Measurements from ENCODE around the gene WDR5. TPM values are rescaled to one million over a fixed set of nuclear protein-coding genes. Genes with fewer than 3 reads are reported as not detected.
"Not testable (repeated sequence)": the region's sequence is repeated elsewhere in the genome, so short reads cannot be mapped to it uniquely, and the experiment has no call there.

Gene WDR5
- 17.7 TPM for total RNA-seq
- long read RNA-seq, transcript WDR5-201 (14 exons, 3,151 nt) = major isoform, 9 of 16 reads
- long read RNA-seq, partial matches to known transcripts = 1 of 16 reads
- long read RNA-seq, other reads (novel, unspliced or antisense) = 6 of 16 reads

DNA sequence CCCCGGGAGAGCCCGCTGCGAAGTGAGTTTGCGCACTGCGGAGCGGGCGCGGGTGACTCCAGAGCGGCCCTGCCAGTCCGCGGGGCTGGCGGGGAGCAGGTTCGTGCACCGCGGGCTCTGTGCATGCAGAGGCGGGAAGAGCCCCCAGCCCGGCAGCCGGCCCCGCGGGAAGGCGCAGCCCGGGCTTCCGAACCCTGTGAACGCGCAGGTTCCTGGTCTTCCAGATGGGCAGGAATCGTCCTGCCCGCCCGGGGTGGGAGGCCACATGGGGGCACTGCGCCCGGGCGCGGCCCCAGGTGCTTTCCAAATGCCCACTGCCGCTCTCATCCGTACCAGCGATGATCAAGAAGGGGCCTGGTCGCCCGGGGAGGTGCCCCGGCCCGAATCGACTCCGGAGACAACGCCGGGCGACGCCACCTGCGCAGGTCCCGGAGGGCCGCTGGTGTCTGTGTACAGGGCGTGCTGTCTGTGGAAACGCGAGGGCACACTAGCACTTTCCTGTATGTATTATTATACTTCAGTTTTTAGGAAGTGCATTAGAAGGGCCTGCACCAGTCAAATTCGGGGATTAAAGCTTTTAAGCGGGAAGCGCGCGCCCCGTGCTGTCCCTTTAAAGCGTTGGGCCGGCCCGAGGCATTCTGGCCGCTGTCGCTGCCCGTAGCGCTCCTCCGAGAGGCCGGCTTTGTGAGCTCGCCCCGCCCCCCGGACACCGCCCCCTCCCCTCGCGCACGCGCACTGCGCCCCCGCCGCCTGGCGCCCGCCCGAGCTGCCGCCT lies at the start of gene WDR5:
Gene WDR5, plus strand, starts transcription at position 740 of the 775 bp plus-strand sequence. CDS start 3,796 bp downstream, outside the sequence.
- intact Hi-C loops (cut with micrococcal nuclease) = no loop called here
- peaks cover 62% of the 10 kb centered on the region for H3K4me1 ChIP-seq
- H3K4me3 ChIP-seq = peak within 1 kb of the TSS; percentile 99
- peaks cover 8% of the 10 kb centered on the region for H3K36me3 ChIP-seq
- no peaks in the 10 kb centered on the region for H3K9me3 ChIP-seq (replicated peaks)
- H3K27me3 ChIP-seq (ENCODE audit: low read depth) = no peaks in the 10 kb centered on the region
- peak; percentile 94 for DNase-seq
- H3K27ac ChIP-seq (replicated peaks) = peak within 1 kb of the TSS; percentile 97
- TF ChIP-seq, protein P1, sequence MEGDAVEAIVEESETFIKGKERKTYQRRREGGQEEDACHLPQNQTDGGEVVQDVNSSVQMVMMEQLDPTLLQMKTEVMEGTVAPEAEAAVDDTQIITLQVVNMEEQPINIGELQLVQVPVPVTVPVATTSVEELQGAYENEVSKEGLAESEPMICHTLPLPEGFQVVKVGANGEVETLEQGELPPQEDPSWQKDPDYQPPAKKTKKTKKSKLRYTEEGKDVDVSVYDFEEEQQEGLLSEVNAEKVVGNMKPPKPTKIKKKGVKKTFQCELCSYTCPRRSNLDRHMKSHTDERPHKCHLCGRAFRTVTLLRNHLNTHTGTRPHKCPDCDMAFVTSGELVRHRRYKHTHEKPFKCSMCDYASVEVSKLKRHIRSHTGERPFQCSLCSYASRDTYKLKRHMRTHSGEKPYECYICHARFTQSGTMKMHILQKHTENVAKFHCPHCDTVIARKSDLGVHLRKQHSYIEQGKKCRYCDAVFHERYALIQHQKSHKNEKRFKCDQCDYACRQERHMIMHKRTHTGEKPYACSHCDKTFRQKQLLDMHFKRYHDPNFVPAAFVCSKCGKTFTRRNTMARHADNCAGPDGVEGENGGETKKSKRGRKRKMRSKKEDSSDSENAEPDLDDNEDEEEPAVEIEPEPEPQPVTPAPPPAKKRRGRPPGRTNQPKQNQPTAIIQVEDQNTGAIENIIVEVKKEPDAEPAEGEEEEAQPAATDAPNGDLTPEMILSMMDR (IDR thresholded peaks at IDR 0.05; ENCODE audit: borderline replicate concordance) = peak; percentile 37

DNA sequence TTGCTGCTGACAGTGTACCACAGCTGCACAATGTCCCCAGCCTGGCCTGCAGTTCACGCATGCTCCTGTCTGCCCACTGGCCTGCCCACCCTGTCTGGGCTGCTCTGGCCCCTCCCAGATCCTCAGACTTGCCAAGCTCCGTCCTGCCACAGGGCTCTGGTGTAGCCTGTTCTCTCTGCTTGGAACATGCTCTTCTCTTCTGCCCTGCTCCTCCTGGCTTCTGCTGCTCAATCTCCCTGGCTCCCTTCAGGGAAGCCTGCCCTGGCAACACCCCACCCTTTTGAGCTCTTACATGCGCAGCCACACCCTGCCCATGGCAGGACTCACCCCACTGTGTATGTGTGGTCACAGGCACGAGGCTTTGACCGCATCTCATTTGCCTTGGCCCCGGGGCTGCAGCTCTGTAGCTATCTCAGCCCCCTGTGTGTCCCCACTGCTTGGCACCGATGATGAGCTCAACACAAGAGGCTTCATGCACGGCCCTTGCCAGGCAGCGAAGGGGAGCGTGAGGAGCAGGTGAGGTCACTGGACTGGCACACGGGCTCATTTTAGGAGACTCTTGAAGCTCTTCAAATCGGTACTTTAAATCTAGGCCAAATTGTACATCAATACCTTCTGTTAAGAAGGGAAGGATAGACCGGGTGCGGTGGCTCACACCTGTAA lies 47.7 kb upstream of the WDR5 start:
- Histone ChIP-seq H3K4me3 (no peak overlapping the region), H3K9me3 (replicated peaks) (peaks cover 22% of the 10 kb centered on the region), H3K27me3 (ENCODE audit: low read depth) (peaks cover 22% of the 10 kb centered on the region), H3K4me1 (no peaks in the 10 kb centered on the region), H3K36me3 (no peaks in the 10 kb centered on the region), H3K27ac (replicated peaks) (no peak overlapping the region)
- TF ChIP-seq, protein P1 (IDR thresholded peaks at IDR 0.05; ENCODE audit: borderline replicate concordance) = no peak
- no peak for DNase-seq
- intact Hi-C loops (cut with micrococcal nuclease) = no loop called here

DNA sequence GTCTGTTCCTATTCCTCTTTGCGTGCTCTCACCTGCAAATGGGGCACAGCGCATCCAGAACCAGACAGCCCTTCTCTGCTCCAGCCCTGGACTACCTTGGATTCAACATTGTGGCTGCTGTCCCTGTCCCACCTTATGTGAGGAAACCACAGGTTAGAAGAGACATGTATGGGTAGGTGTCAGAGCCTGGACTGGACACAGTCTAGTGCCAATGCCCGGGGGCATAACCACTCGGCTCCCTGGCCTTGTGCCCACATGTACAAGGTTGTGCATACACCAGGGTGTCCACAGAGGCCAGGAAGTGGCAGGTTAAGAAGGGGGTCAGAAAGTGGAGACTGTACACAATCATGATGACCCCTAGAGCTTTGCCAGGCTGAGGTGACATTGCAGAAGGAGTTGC lies 45.9 kb upstream of the WDR5 start:
- Histone ChIP-seq H3K36me3 (no peaks in the 10 kb centered on the region), H3K9me3 (replicated peaks) (peaks cover 22% of the 10 kb centered on the region), H3K4me1 (no peaks in the 10 kb centered on the region), H3K27ac (replicated peaks) (no peak overlapping the region), H3K4me3 (no peak overlapping the region), H3K27me3 (ENCODE audit: low read depth) (peaks cover 37% of the 10 kb centered on the region)
- no peak for DNase-seq
- TF ChIP-seq, protein P1 (IDR thresholded peaks at IDR 0.05; ENCODE audit: borderline replicate concordance) = no peak
- intact Hi-C loops (cut with micrococcal nuclease) = no loop called here

DNA sequence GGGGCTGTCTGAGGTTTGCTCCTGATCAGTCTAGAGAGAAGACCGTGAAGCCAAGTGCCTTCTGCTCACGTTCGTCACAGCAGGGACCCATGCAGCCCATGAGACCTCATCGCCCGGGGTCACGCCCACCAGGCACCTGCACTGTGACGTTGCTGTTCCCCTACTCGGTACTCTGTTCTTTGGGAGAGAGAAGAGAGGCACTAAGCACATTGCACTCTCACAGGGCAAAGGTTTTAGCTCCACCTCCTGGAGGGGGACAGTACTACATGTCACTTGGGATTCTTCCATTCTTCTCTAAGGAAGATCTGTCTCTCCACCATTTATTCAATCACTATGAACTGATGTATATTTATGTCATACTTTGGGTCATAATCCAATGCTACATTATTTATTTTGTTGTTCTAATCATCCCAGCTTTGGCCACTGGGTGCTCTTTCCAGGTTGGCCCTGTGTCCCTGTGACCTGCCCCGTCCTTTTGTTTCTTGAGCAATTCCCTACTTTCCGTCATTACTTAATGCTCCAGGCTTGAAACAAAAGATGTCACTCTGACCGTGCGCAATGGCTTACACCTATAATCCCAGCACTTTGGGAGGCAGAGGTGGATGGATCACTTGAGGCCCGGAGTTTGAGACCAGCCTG lies 36.6 kb upstream of the WDR5 start:
- intact Hi-C loops (cut with micrococcal nuclease) = no loop called here
- peaks cover 50% of the 10 kb centered on the region for H3K27me3 ChIP-seq (ENCODE audit: low read depth)
- H3K36me3 ChIP-seq = no peaks in the 10 kb centered on the region
- DNase-seq = no peak
- no peak overlapping the region for H3K27ac ChIP-seq (replicated peaks)
- H3K4me1 ChIP-seq = no peaks in the 10 kb centered on the region
- TF ChIP-seq, protein P1 (IDR thresholded peaks at IDR 0.05; ENCODE audit: borderline replicate concordance) = peak; percentile 73
- H3K9me3 ChIP-seq (replicated peaks) = no peaks in the 10 kb centered on the region
- no peak overlapping the region for H3K4me3 ChIP-seq

DNA sequence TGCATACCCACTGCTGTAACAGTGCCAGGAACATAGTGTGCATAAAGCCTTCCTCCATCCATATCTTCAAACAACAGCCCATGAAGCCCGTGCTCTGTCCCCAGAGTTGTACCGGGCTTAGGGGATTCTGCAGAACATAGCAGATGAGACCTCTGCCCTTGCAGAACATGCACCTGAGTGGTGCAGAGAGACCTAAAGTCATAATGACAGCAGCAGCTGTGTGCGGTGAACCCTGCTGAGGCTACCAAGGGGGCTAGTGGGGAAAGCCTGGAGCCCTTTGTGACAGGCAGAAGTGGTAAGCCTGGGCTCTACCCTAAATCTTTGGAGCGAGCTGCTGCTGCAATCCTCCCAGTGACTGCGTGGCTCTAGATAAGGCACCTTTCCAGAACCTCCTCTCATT lies 35.8 kb upstream of the WDR5 start:
- intact Hi-C loops (cut with micrococcal nuclease) = no loop called here
- Histone ChIP-seq H3K27ac (replicated peaks) (no peak overlapping the region), H3K4me3 (no peak overlapping the region), H3K36me3 (no peaks in the 10 kb centered on the region), H3K9me3 (replicated peaks) (no peaks in the 10 kb centered on the region), H3K27me3 (ENCODE audit: low read depth) (peaks cover 49% of the 10 kb centered on the region), H3K4me1 (no peaks in the 10 kb centered on the region)
- DNase-seq = no peak
- TF ChIP-seq, protein P1 (IDR thresholded peaks at IDR 0.05; ENCODE audit: borderline replicate concordance) = no peak

DNA sequence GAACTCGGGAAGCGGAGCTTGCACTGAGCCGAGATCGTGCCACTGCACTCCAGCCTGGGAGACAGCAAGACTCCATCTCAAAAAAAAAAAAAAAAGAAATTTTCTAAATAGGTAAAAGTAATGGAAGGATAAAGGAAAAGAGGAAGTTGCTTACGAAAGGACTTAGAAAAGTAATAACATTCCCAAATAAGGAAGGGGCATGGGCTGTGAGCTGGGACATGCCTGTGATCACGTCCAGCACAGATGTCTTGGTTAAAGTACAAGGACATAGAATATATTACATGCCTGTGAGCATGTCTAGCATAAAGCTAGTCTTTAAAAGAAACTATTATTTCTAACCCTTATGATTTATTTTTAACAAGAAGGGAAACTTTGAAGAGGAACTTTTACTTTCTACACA lies 34.7 kb upstream of the WDR5 start:
- H3K9me3 ChIP-seq (replicated peaks); intact Hi-C loops (cut with micrococcal nuclease); H3K4me3 ChIP-seq; DNase-seq; H3K4me1 ChIP-seq; H3K27ac ChIP-seq (replicated peaks); H3K36me3 ChIP-seq: not testable (repeated sequence)
- peaks cover 55% of the 10 kb centered on the region for H3K27me3 ChIP-seq (ENCODE audit: low read depth)

All from left ventricle myocardium inferior (tissue), 1 donor.